SU-DHL-6 (cell line): ENCODE data around the gene BCAS3.

ENCODE experiments used
- H2AFZ ChIP-seq: fragments of 200-600 bp; sonication (generic); 2 replicates; pipeline ENCODE4 v1.6.1; 2014; ENCODE audit warnings: low read depth, mild to moderate bottlenecking, moderate library complexity, mixed read lengths, antibody characterized with exemption, low read length; ENCODE audit not compliant: severe bottlenecking
- H3F3A ChIP-seq: fragments of 200-600 bp; shearing (Covaris generic); 2 replicates; pipeline ENCODE4 v1.6.0; 2016; ENCODE audit warnings: antibody characterized with exemption, mild to moderate bottlenecking; ENCODE audit not compliant: insufficient read depth
- H3K27ac ChIP-seq: fragments of 200-600 bp; sonication (generic); 2 replicates; pipeline ENCODE4 v1.5.1; 2016; ENCODE audit warnings: low read depth, mild to moderate bottlenecking, low read length, moderate library complexity, mixed read lengths
- H3K27me3 ChIP-seq: fragments of 200-600 bp; sonication (generic), shearing (Covaris generic); 2 replicates; pipeline ENCODE4 v1.6.0; 2014; ENCODE audit warnings: mild to moderate bottlenecking, low read length
- H3K36me3 ChIP-seq: fragments of 200-600 bp; sonication (generic); 2 replicates; pipeline ENCODE4 v1.6.1; 2014; ENCODE audit warnings: mild to moderate bottlenecking, low read length, mixed read lengths
- H3K4me2 ChIP-seq: fragments of 300-600, 200-600 bp; shearing (Covaris generic), sonication (generic); 2 replicates; pipeline ENCODE4 v1.6.0; 2014; ENCODE audit warnings: low read length, low read depth, mild to moderate bottlenecking; ENCODE audit not compliant: poor library complexity, severe bottlenecking
- H3K4me3 ChIP-seq: fragments of 200-600 bp; sonication (generic); 2 replicates; pipeline ENCODE4 v1.5.1; 2014; ENCODE audit warnings: antibody characterized with exemption, low read length, mild to moderate bottlenecking, mixed read lengths; ENCODE audit not compliant: insufficient read depth, poor library complexity, severe bottlenecking
- H3K79me2 ChIP-seq: fragments of 200-600 bp; sonication (generic); 2 replicates; pipeline ENCODE4 v1.6.1; 2014; ENCODE audit warnings: mild to moderate bottlenecking, low read length, moderate library complexity; ENCODE audit not compliant: insufficient read depth
- H3K9ac ChIP-seq: fragments of 200-600 bp; sonication (generic); 2 replicates; pipeline ENCODE4 v1.7.0; 2014; ENCODE audit warnings: mild to moderate bottlenecking, low read length
- H3K9me2 ChIP-seq: fragments of 200-600 bp; sonication (generic); replicated peaks from 2 replicates; pipeline ENCODE4 v1.6.1; 2014; ENCODE audit warnings: low read length; ENCODE audit not compliant: insufficient read depth
- H3K9me3 ChIP-seq: fragments of 200-600 bp; sonication (generic); 2 replicates; pipeline ENCODE4 v1.6.1; 2014; ENCODE audit warnings: low read length, mixed read lengths; ENCODE audit not compliant: insufficient read depth
- H4K20me1 ChIP-seq: fragments of 200-600 bp; sonication (generic); 2 replicates; pipeline ENCODE4 v1.6.1; 2014; ENCODE audit warnings: low read depth, mild to moderate bottlenecking, antibody characterized with exemption, low read length, moderate library complexity, mixed read lengths
- CTCF ChIP-seq: fragments of 200-600 bp; sonication (generic); IDR thresholded peaks from one replicate; pipeline ENCODE4 v1.5.1; 2017; ENCODE audit warnings: antibody characterized with exemption, mild to moderate bottlenecking, low read length, moderate library complexity; ENCODE audit not compliant: insufficient read depth, poor library complexity, severe bottlenecking
- EZH2phosphoT487 ChIP-seq: fragments of 200-600 bp; sonication (generic), shearing (Covaris generic); conservative IDR thresholded peaks from 2 replicates; pipeline ENCODE4 v1.6.1; 2018; ENCODE audit warnings: mild to moderate bottlenecking, antibody characterized with exemption, low read length, moderate library complexity, mixed read lengths

The BCAS3 gene

GRCh38 chr17:61325382-61326073 lies 647.9 kb downstream of the BCAS3 start:
- H3K79me2 ChIP-seq = no peaks in the 10 kb centered on the region
- H3K27ac ChIP-seq = no peak overlapping the region
- no peak for TF ChIP-seq CTCF
- no peak for TF ChIP-seq EZH2phosphoT487
- no peaks in the 10 kb centered on the region for H3K9me3 ChIP-seq
- H3K9me2 ChIP-seq = no peaks in the 10 kb centered on the region
- no peak overlapping the region for H3K4me2 ChIP-seq
- H3K9ac ChIP-seq = no peak overlapping the region
- no peaks in the 10 kb centered on the region for H3K36me3 ChIP-seq
- no peak overlapping the region for H2AFZ ChIP-seq
- no peak overlapping the region for H3K4me3 ChIP-seq
- no peaks in the 10 kb centered on the region for H3F3A ChIP-seq
- no peaks in the 10 kb centered on the region for H3K27me3 ChIP-seq
- no peaks in the 10 kb centered on the region for H4K20me1 ChIP-seq

GRCh38 chr17:61326330-61326729 lies 648.7 kb downstream of the BCAS3 start:
- Histone ChIP-seq H3K4me3 (no peak overlapping the region), H3K79me2 (no peaks in the 10 kb centered on the region), H3K9me3 (no peaks in the 10 kb centered on the region), H3K9ac (no peak overlapping the region), H3K27me3 (no peaks in the 10 kb centered on the region), H3F3A (no peaks in the 10 kb centered on the region), H2AFZ (no peak overlapping the region), H4K20me1 (no peaks in the 10 kb centered on the region), H3K9me2 (no peaks in the 10 kb centered on the region), H3K4me2 (no peak overlapping the region), H3K27ac (no peak overlapping the region), H3K36me3 (no peaks in the 10 kb centered on the region)
- TF ChIP-seq EZH2phosphoT487 (no peak), CTCF (no peak)

- Histone ChIP-seq H3K9ac (no peak overlapping the region), H3K27ac (no peak overlapping the region), H4K20me1 (no peaks in the 10 kb centered on the region), H3K9me3 (no peaks in the 10 kb centered on the region), H3K79me2 (no peaks in the 10 kb centered on the region), H3K4me3 (no peak overlapping the region), H3F3A (no peaks in the 10 kb centered on the region), H3K27me3 (no peaks in the 10 kb centered on the region), H3K4me2 (no peak overlapping the region), H3K36me3 (no peaks in the 10 kb centered on the region), H3K9me2 (no peaks in the 10 kb centered on the region), H2AFZ (no peak overlapping the region)
- TF ChIP-seq CTCF (no peak), EZH2phosphoT487 (no peak)
These were observed 650.7 kb downstream of the BCAS3 start for GRCh38 chr17:61328351-61328750.
